ENCODE results near the gene OR14A2. TPM values are rescaled to one million over a fixed set of nuclear protein-coding genes. Genes with fewer than 3 reads are reported as not detected.
"Not testable (repeated sequence)": the region's sequence is repeated elsewhere in the genome, so short reads cannot be mapped to it uniquely, and the experiment has no call there.

OR14A2 gene
- not detected in 2 replicates for total RNA-seq

DNA sequence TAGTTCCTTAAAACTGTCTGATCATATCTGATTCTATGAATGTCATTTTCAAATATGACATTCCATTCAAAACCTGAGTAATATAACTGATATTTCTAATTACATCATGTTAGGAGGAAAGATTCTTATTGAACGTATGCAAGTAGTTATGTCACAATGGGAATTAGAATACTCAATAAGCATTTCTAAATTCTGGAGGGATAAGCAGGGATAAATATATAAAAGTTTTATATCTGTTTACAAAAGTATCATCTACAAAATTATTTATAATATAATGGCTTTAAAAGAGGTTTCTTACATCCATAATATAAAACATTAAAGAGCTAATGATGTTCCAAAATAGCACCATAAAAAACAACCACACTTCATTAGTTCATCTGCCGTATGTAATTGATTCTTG, at the start of gene OR14A2:
Gene OR14A2, minus strand, starts transcription at position 101 of the 400 bp plus-strand sequence.
- no peak within 1 kb of the TSS for H3K4me3 ChIP-seq (ENCODE audit: low read depth, low read length)
- no peaks in the 10 kb centered on the region for H3K27me3 ChIP-seq (ENCODE audit: control insufficient read depth, insufficient read depth, low read length)
- TF ChIP-seq, protein P1, sequence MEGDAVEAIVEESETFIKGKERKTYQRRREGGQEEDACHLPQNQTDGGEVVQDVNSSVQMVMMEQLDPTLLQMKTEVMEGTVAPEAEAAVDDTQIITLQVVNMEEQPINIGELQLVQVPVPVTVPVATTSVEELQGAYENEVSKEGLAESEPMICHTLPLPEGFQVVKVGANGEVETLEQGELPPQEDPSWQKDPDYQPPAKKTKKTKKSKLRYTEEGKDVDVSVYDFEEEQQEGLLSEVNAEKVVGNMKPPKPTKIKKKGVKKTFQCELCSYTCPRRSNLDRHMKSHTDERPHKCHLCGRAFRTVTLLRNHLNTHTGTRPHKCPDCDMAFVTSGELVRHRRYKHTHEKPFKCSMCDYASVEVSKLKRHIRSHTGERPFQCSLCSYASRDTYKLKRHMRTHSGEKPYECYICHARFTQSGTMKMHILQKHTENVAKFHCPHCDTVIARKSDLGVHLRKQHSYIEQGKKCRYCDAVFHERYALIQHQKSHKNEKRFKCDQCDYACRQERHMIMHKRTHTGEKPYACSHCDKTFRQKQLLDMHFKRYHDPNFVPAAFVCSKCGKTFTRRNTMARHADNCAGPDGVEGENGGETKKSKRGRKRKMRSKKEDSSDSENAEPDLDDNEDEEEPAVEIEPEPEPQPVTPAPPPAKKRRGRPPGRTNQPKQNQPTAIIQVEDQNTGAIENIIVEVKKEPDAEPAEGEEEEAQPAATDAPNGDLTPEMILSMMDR (IDR thresholded peaks at IDR 0.05; ENCODE audit: insufficient read depth, low read length, severe bottlenecking), result no peak
- FAIRE-seq (no peak), DNase-seq (ENCODE audit: low read depth) (no peak)
- no peaks in the 10 kb centered on the region for H3K36me3 ChIP-seq (ENCODE audit: control insufficient read depth, insufficient read depth, low read length)

DNA sequence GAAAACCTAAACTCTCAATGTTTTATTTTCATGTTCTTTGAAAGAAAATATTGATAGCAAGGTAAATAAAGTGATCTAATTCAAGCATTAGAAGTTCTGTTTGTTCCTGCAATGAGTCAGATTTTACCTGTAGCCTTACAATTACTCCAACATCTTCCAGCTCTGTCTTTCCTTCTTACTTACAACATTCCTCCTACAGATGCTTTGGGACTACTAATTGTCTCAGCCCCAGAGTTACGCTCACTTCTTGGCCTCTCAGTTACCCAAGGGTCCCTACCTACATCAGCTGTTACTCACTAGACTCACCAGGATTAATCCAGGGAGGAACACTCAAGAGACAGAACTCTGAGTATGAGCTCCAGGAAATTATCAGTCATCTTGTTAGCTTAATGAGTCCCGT, 49.6 kb upstream of the OR14A2 start:
- Histone ChIP-seq H3K36me3 (ENCODE audit: control insufficient read depth, insufficient read depth, low read length) (no peaks in the 10 kb centered on the region), H3K27me3 (ENCODE audit: control insufficient read depth, insufficient read depth, low read length) (no peaks in the 10 kb centered on the region), H3K4me3 (ENCODE audit: low read depth, low read length) (no peak overlapping the region)
- DNase-seq (ENCODE audit: low read depth) (no peak), FAIRE-seq (no peak)
- TF ChIP-seq, protein P1 (IDR thresholded peaks at IDR 0.05; ENCODE audit: insufficient read depth, low read length, severe bottlenecking), result no peak

DNA sequence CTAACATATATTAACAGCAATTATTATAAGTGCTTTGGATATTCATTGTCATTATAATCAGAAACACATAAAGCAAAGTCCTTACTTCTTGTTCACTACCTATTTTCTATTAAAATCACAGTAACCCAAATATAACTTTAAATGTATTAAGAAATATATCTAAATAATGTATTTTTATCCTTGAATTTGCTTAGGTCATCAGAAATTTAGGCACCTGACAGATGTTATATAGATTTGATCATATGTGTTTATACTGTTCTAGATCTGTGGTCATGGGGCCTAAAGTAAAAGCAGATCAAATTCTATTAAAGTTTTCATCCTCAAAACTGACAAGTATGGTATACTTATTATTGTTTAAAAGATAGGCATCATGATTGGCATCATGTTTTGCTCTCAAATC, 21.7 kb upstream of the OR14A2 start:
- TF ChIP-seq, protein P1 (IDR thresholded peaks at IDR 0.05; ENCODE audit: insufficient read depth, low read length, severe bottlenecking), result no peak
- H3K4me3 ChIP-seq (ENCODE audit: low read depth, low read length), result no peak overlapping the region
- no peaks in the 10 kb centered on the region for H3K36me3 ChIP-seq (ENCODE audit: control insufficient read depth, insufficient read depth, low read length)
- no peaks in the 10 kb centered on the region for H3K27me3 ChIP-seq (ENCODE audit: control insufficient read depth, insufficient read depth, low read length)
- no peak for DNase-seq (ENCODE audit: low read depth)
- no peak for FAIRE-seq

DNA sequence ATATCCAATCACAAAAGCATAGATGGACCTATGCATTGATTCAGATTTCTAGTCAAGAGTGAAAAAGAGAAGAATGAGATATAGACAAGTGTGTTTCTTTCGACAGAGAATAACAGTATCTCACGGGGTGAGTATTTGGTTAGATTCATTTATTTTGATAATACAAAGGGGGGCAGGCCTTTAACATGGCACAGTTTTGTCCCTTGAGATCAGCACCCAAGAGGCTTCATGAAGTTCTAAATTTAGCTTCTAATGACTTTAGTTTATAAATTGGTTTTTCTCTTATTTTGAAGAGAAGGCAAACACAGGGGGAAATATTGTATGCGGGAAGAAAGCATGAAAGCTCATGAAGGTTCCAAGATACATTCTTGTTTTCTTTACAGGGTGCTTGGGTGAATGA, 12.5 kb upstream of the OR14A2 start, which contains the start of gene OR1C1:
Gene OR1C1, minus strand, starts transcription at position 101 of the 400 bp plus-strand sequence. CDS start 2,150 bp downstream, outside the sequence.
- H3K36me3 ChIP-seq (ENCODE audit: control insufficient read depth, insufficient read depth, low read length), result no peaks in the 10 kb centered on the region
- DNase-seq (ENCODE audit: low read depth), result no peak
- FAIRE-seq, result no peak
- TF ChIP-seq, protein P1 (IDR thresholded peaks at IDR 0.05; ENCODE audit: insufficient read depth, low read length, severe bottlenecking), result no peak
- no peak within 1 kb of the TSS for H3K4me3 ChIP-seq (ENCODE audit: low read depth, low read length)
- no peaks in the 10 kb centered on the region for H3K27me3 ChIP-seq (ENCODE audit: control insufficient read depth, insufficient read depth, low read length)

DNA sequence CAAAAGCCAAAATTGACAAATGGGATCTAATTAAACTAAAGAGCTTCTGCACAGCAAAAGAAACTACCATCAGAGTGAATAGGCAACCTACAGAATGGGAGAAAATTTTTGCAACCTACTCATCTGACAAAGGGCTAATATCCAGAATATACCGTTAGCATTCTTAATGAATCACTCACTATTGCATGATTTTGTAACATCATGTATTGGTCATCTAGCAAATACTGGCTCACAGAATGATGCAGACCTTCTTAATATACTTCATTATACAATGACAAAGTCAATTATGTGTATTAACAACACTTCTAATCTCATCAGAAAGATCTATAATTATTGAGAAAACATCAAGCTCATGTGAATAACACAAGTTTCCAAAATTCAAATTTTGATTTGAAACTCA, 6.4 kb upstream of the OR14A2 start:
- FAIRE-seq; H3K27me3 ChIP-seq (ENCODE audit: control insufficient read depth, insufficient read depth, low read length): not testable (repeated sequence)

DNA sequence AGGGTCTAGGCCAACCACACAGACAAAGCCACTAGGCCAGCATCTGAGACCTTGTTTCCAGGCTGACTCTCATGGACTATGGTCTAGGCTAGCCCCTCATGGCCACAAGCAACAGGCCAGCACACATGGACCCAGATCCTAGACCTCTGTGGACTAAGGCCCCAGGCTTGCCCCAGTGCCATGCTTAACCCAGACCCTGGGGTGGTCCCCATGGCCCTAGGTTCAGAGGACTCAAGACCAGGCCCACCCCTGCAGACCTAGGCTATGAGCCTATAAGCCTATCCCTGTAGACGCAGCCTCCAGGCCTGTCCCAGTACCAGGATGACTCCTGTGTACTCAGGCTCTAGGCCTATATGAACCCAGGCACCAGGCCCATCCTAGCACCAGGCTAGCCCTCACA, 1.9 kb upstream of the OR14A2 start:
- DNase-seq (ENCODE audit: low read depth) (no peak), FAIRE-seq (peak; percentile 28)
- no peaks in the 10 kb centered on the region for H3K27me3 ChIP-seq (ENCODE audit: control insufficient read depth, insufficient read depth, low read length)
- H3K36me3 ChIP-seq (ENCODE audit: control insufficient read depth, insufficient read depth, low read length), result no peaks in the 10 kb centered on the region
- no peak overlapping the region for H3K4me3 ChIP-seq (ENCODE audit: low read depth, low read length)
- TF ChIP-seq, protein P1 (IDR thresholded peaks at IDR 0.05; ENCODE audit: insufficient read depth, low read length, severe bottlenecking), result no peak

More for the DNA sequence above, 6.4 kb upstream of the OR14A2 start:
- H3K36me3 ChIP-seq (ENCODE audit: control insufficient read depth, insufficient read depth, low read length); H3K4me3 ChIP-seq (ENCODE audit: low read depth, low read length): not testable (repeated sequence)
- DNase-seq (ENCODE audit: low read depth), result peak; percentile 23

All from bronchial epithelial cell (primary cell).